Duodenal mucosa (tissue), 2 donors: Measurements from ENCODE around the gene SH3BP4.

Experiments used
- H3K27ac ChIP-seq: one replicate; pipeline ENCODE4 v1.7.0; 2013; ENCODE audit warnings: low read depth, low read length
- H3K27me3 ChIP-seq, 2 donors: one replicate each; pipeline ENCODE4 v1.7.0; 2013; ENCODE audit warnings: low read length in 2 of 2, control low read depth in 1 of 2; ENCODE audit not compliant: insufficient read depth in 2 of 2, control insufficient read depth in 1 of 2
- H3K36me3 ChIP-seq, 2 donors: one replicate each; pipeline ENCODE4 v1.7.0; 2013; ENCODE audit warnings: low read length in 2 of 2, control low read depth in 1 of 2; ENCODE audit not compliant: insufficient read depth in 2 of 2, control insufficient read depth in 1 of 2
- H3K4me1 ChIP-seq, 2 donors: one replicate each; pipeline ENCODE4 v1.7.0; 2013; ENCODE audit warnings: low read length in 2 of 2, control low read depth in 1 of 2; ENCODE audit not compliant: insufficient read depth in 2 of 2, control insufficient read depth in 1 of 2
- H3K4me3 ChIP-seq, 2 donors: one replicate each; pipeline ENCODE4 v1.7.0; 2013; ENCODE audit warnings: low read length in 2 of 2, low read depth in 1 of 2
- H3K9ac ChIP-seq, 2 donors: one replicate each; pipeline ENCODE4 v1.7.0; 2013; ENCODE audit warnings: low read length in 2 of 2, low read depth in 1 of 2
- H3K9me3 ChIP-seq, 2 donors: one replicate each; pipeline ENCODE4 v1.7.0; 2013; ENCODE audit warnings: low read length in 2 of 2, control low read depth in 1 of 2; ENCODE audit not compliant: control insufficient read depth in 1 of 2

SH3BP4 gene

DNA sequence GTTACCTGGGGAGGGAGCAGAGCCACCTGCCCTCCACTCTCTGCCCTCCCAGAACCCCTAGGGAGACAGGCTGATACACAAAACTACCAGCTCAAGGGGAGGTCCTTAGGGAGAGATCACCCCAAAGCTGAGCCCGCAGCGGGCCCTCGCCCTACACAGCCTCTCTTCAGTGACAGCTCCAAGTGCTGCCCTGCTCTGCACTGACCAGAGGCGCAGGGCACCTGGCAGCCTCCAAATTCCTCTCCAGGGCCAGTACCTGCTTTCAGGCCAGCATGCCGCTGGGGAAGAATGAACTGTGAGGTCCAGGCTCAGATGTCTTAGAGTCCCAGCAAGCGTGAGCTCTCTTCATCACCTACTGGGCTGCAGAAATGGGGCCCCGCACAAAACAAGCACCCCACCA is 11.3 kb upstream of the SH3BP4 start:
- Histone ChIP-seq H3K9ac (no peak overlapping the region), H3K4me3 (no peak overlapping the region), H3K27me3 (no peaks in the 10 kb centered on the region), H3K9me3 (no peaks in the 10 kb centered on the region), H3K36me3 (no peaks in the 10 kb centered on the region), H3K4me1 (no peaks in the 10 kb centered on the region), H3K27ac (no peak overlapping the region)

DNA sequence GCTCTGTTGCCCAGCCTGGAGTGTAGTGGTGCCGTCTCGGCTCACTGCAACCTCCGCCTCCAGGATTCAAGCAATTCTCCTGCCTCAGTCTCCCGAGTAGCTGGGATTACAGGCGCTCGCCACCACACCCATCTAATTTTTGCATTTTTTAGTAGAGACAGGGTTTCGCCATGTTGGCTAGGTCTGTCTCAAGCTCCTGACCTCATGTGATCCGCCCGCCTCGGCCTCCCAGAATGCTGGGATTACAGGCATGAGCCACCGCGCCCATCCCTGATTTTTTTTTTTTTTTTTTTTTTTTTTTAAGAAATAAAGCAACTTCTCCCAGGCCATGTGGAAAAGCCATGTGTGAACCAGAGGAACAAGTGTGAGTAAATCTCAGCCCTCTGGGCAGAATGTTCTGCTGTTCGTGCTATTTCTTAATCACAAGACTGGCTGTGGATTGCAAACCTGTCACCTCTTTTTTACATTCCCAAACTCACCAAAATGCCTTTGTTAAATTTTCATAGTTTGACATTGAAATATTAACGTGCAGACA is 6.4 kb upstream of the SH3BP4 start:
- H3K27me3 ChIP-seq, result peaks cover 6 to 10% of the 10 kb centered on the region in 2 donors
- H3K27ac ChIP-seq, result no peak overlapping the region
- H3K36me3 ChIP-seq, result no peaks in the 10 kb centered on the region
- H3K9me3 ChIP-seq, result no peaks in the 10 kb centered on the region
- no peak overlapping the region for H3K4me3 ChIP-seq
- no peaks in the 10 kb centered on the region for H3K4me1 ChIP-seq
- no peak overlapping the region for H3K9ac ChIP-seq

DNA sequence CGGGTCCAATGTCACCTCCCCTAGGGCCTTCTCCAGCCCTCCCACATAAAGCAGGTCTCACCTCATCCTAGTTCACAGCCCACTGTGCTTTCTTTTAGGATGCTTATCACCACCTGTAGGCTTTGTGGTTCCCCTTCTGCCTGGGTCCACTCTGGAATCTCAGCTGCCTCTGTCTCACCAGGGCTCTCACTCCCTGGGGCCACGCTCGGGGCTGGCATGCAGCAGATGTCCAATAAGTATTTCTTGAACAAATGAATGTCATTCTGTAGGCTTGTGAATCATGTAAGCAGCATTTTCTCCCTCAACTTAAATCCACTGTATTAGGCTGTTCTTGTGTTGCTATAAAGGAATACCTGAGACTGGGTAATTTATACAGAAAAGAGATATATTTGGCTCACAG is 4.3 kb upstream of the SH3BP4 start:
- Histone ChIP-seq H3K4me3 (no peak overlapping the region), H3K9me3 (no peaks in the 10 kb centered on the region), H3K4me1 (peaks cover 4 to 8% of the 10 kb centered on the region in 2 donors), H3K9ac (no peak overlapping the region), H3K27me3 (peaks cover 10 to 16% of the 10 kb centered on the region in 2 donors), H3K27ac (no peak overlapping the region), H3K36me3 (no peaks in the 10 kb centered on the region)

DNA sequence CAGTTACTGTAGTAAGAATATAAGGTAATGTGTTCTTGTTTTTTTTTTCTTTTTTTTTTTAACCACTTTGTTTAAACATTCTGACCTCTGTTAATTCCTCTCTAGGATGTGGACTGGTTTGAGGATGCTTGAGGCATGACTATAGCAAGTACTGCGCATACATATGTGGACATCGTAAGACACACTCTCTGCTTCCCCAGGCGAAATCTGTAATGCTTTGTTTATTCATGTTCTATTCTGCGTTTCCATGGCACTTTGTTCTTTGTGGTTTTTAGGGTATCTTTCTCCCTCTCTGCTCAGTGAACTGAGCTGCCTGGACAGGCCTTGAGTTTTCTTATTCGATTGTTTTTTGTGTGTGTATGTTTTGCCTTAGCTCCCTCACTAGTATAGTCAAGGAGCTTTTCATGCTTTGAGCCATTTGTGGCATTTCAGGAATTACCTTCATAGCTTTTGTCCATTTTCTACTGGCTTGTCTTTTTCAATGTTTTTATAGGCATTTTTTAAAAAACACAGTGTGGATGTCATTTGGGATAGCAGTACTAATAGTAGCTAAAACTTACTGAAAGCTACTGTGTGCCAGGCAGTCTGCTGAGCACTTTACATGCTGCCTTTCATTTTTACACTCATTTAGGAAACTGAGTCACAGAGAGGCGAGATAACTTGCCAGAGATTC is 1.9 kb upstream of the SH3BP4 start:
- no peak overlapping the region for H3K27ac ChIP-seq
- H3K4me1 ChIP-seq, result peaks cover 24 to 28% of the 10 kb centered on the region in 2 donors
- H3K27me3 ChIP-seq, result peaks cover 11 to 16% of the 10 kb centered on the region in 2 donors
- no peak overlapping the region for H3K4me3 ChIP-seq
- H3K9ac ChIP-seq, result peak overlapping the region in 1 of 2 donors; percentile 6
- H3K9me3 ChIP-seq, result no peaks in the 10 kb centered on the region
- H3K36me3 ChIP-seq, result no peaks in the 10 kb centered on the region

DNA sequence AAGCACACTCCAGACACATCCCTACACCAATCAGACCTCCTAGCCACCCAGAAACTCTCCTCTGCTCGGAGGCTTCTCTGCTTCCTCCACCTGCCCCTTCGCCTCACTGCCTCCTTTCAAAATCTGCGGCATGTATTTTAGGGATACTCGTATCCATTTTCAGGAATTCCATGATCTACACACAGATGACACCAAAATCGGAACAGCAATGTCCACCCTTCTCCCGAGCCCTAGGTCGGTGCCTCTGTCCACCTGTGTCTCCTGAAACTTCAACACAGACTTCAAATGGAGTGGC is 1.4 kb upstream of the SH3BP4 start:
- peak overlapping the region in 1 of 2 donors; percentile 6 for H3K9ac ChIP-seq
- H3K4me3 ChIP-seq, result peak overlapping the region; percentile 73 to 75
- H3K9me3 ChIP-seq, result no peaks in the 10 kb centered on the region
- no peak overlapping the region for H3K27ac ChIP-seq
- peaks cover 12 to 16% of the 10 kb centered on the region in 2 donors for H3K27me3 ChIP-seq
- H3K36me3 ChIP-seq, result no peaks in the 10 kb centered on the region
- peaks cover 29 to 33% of the 10 kb centered on the region in 2 donors for H3K4me1 ChIP-seq

DNA sequence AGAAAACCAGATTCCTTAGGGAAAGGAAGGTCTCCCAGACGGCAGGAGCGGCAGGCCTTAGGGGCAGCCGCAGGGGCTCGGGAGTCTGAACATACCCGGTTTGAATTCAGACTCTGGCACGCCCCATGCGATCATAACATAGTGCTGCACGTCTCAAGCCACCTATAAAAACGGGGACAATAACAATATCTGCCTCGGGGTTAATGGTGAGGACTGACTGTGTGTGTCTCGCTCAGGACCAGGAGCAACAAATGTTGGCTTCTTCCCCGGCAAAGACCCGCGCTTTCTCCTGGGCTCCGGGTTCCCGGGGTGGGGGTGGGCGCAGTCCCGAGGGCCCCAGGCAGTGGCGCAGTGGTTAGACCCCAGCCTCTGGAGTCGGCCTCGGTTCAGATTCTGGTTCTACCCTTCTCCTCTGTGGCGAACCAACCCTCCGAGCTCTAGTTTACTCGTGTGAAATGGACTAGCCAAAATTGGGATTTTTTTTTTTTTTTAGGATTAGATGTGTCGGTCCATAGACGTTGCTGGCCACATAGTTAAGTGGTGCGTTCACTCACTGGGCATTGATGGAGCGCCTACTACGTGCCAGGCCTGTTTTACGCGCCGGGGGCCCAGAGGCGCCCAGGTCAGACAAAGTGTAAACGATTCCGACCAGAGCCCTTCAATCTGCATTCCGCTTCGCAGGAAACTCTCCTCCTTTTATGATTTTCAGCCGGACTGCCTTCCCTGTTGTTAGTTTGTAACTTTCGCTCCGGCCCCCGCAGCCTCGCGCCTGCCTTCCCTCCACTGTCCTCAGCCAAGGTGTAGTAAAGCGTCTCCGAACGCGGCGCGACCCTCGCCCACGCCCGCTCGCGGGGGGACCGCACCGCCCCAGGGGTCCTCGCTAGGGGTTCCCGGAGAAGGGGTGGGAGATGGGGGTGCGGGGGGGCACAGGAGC is 820 bp upstream of the SH3BP4 start:
- Histone ChIP-seq H3K4me3 (peak overlapping the region; percentile 73 to 75), H3K27ac (peak overlapping the region; percentile 42), H3K36me3 (no peaks in the 10 kb centered on the region), H3K27me3 (peaks cover 12 to 16% of the 10 kb centered on the region in 2 donors), H3K9me3 (no peaks in the 10 kb centered on the region), H3K9ac (peak overlapping the region; percentile 48 to 54), H3K4me1 (peaks cover 35 to 39% of the 10 kb centered on the region in 2 donors)

DNA sequence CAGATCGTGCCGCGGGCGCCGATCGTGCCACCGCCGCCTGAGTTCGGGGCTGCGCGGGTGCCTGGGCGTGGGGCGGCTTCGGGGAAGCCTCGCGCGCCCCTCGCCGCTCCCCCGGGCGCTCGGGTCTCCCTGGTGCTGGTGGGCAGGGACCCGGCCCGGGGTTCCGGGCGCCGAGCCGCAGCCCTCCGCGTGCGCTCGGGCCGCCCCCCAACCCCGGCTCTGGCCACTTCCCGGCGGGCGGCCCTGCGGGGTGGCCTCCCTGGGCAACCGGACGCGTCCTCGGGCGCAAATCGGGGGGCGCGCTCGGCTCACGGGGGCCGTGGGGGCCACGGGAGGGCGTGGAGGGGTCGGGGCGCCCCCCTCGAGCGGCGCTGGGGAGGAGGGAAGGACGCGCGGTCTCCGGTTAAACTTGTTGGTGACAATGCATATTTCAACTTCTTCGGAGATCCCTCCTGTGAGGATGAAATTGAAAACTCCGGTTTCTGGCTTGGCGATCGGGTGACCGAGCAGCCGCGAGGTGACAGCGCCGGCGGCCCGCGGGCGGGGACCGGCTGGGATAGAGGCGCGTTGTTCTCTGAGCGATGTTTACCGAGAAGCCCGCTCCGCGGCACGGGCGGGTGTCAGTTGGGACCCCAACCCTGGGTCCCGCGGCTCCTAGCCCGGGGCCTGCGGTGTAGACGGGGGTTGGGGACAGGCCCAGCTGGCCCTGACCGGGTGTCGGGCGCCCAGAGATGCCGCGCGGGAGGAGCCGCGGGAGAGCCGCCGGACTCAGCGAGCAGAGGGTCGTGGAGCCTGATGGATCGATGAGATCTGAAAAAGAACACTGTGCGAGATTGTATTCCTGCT is 676 bp downstream of the SH3BP4 start:
- Histone ChIP-seq H3K9me3 (no peaks in the 10 kb centered on the region), H3K4me3 (peak overlapping the region; percentile 66 to 80)

DNA sequence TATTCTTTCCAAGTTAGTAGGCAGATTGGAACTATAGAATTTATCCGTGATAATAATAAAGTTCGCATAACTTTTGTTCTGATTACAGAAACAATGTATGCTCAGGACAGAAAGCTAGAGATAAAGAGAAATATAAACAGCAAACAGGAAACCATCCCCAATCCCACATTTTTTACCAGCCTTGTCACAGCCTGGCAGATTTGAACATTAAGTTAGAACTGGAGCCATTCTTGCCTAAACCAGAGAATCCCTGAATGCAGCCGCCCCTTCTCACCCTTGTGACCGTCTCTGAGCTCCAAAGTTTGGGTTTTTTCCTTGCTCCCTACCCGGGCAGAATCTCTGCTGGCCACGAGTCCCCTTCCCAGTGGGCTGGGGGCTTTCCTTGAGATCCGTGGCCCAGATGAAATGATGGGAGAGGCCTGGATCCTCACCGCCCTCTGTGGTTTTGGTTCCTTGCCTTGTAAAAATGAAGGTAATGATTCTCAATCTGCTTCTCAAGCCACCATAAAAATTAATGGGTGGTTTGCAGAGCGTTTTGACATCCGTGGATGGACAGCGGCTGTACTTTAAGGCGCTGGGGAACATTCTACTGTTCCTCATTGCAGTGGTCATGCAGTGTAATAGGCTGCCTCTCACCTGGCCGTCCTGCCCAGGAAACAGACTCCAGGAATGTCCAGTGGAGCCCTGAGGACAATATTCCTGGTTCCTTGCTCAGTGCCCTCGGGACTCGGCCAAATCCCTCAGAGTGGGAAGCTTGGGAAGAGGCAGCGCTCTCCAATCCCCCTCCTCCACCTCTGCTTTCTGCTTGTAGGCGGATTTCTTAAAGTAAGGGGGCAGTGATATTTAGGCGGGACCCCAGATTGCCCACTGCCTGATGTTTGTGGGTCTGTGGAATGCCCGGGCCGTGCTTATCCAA is 1.6 kb downstream of the SH3BP4 start:
- H3K4me3 ChIP-seq, result peak overlapping the region; percentile 66 to 80
- peak overlapping the region; percentile 65 to 71 for H3K9ac ChIP-seq
- peaks cover 12 to 16% of the 10 kb centered on the region in 2 donors for H3K27me3 ChIP-seq
- H3K36me3 ChIP-seq, result no peaks in the 10 kb centered on the region
- H3K27ac ChIP-seq, result peak overlapping the region; percentile 37
- H3K4me1 ChIP-seq, result peaks cover 48 to 59% of the 10 kb centered on the region in 2 donors
- H3K9me3 ChIP-seq, result no peaks in the 10 kb centered on the region

More for the DNA sequence above, 676 bp downstream of the SH3BP4 start:
- peak overlapping the region; percentile 65 to 71 for H3K9ac ChIP-seq
- H3K4me1 ChIP-seq, result peaks cover 42 to 54% of the 10 kb centered on the region in 2 donors
- peaks cover 12 to 16% of the 10 kb centered on the region in 2 donors for H3K27me3 ChIP-seq
- H3K27ac ChIP-seq, result peak overlapping the region; percentile 39
- no peaks in the 10 kb centered on the region for H3K36me3 ChIP-seq

DNA sequence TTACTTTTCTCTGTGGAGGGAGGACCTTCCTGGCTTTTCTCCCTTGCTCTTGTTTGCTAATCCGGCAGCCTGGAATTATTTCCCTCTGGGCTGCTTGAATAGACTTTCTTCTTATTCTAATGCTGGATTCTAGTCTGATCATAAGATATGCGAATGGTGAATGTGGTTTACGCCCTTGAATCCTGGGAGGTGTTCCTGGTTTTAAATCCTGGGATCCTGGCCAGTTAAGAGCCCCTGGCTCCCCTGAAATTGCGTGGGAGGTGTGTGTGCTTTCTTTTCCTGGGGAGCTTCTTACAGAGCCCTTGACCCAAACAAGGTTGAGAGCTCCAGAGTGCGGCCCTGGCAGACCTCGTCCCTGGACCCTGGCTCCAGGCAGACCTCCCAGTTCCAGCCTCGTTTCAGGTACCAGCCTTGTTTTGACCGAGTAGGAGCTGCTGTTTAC is 2.8 kb downstream of the SH3BP4 start:
- H3K4me3 ChIP-seq, result peak overlapping the region; percentile 66 to 80
- peaks cover 48 to 59% of the 10 kb centered on the region in 2 donors for H3K4me1 ChIP-seq
- H3K27me3 ChIP-seq, result peaks cover 9% of the 10 kb centered on the region in 2 donors
- H3K9me3 ChIP-seq, result no peaks in the 10 kb centered on the region
- H3K36me3 ChIP-seq, result no peaks in the 10 kb centered on the region
- H3K27ac ChIP-seq, result peak overlapping the region; percentile 16
- H3K9ac ChIP-seq, result peak overlapping the region; percentile 65 to 71
